CD4-positive, alpha-beta T cell treated with Interleukin-4 for 1 hour (primary cell): Measurements from ENCODE around the gene ERMARD.

Source experiments
- DNase-seq, 2 donors: peaks; one replicate each; pipeline ENCODE4 v3.0.0-alpha.2; 2020 to 2022

ERMARD gene

DNA sequence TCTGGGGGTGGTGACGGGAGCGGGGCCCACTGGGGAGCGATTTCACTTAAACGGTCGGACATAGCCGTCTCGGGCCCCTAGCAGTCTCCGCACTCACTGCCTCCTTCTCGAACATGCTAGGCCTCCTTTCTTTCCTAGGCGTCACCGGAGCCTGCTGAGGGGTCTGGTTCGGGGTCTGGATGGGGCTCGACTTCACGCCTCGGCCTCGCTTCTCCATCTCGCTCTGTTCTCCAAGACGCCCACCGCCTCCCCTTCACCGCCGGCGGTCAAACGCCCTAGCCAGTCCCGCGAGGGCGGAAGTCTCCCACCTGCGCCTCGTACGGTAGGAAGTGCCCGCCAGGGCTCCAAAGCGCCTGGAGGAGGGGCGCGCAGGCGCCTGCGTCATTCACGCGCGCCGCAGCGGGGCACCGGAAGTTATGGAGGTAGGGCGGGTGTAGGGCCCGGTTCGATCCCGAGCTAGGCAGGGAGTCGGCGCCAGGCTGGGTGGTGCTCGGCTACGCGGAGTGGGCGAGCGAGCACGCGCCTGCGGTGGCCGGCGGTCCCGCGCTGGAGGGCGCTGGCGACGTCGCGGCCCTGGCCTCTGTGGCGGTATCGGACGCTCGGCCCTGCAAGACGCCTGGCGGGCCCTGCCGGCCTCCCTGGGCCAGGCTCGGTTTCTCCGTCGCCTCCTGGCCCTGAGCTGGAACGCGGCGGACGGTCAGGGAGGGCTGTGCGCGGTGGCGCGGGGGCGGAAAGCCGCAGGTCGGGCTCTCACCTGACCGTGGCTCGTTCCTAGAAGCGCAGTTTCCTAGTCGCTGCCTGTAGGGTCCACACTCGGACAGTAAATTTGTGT lies at the start of gene ERMARD, which contains the start of gene DYNLT2:
Gene ERMARD, plus strand, starts transcription at position 381 of the 832 bp plus-strand sequence. Its CDS starts 36 bp downstream, at position 417.
Gene DYNLT2, minus strand, starts transcription at position 331 of the 832 bp plus-strand sequence. Its CDS starts 114 bp downstream, at position 217.
- peak; percentile 93 to 94 for DNase-seq

DNA sequence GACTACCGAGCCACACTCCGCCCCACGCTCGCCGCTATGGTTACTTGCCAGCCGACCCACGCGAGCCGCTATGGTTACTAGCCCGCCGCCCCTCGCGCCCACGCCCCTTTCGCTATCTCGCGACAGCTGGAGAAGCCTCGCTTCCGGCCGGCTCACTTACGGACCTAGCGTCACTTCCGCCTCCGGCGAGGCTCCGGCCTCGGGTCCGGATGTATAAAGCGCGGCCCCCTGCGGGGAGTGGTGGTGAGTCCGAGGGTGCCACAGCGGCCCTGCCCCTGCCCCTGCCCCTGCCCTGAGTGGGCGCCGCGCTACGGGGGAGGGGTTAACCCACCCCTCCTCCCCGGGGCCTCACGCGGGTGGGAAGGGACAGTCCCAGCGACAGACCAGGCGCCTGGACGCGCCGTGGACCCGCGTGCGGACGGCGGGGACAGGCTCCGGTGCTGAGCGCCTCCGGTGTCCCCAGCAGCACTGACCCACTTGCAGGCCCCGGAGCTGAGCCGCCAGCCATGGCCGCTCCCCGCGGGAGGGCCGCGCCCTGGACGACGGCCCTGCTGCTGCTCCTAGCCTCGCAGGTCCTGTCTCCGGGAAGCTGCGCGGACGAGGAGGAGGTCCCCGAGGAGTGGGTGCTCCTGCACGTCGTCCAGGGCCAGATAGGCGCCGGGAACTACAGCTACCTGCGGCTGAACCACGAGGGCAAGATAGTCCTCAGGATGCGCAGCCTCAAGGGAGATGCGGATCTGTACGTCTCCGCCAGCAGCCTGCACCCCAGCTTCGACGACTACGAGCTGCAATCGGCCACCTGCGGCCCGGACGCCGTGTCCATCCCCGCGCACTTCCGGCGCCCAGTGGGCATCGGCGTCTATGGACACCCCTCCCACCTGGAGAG lies 49.2 kb upstream of the ERMARD start, which contains the start of the genes C6orf120 and WDR27:
Gene C6orf120, plus strand, starts transcription at position 173 of the 886 bp plus-strand sequence. Its CDS starts 334 bp downstream, at position 507.
Gene WDR27, minus strand, starts transcription at position 76 of the 886 bp plus-strand sequence. CDS start 13,024 bp downstream, outside the sequence.
- DNase-seq, result peak; percentile 97

DNA sequence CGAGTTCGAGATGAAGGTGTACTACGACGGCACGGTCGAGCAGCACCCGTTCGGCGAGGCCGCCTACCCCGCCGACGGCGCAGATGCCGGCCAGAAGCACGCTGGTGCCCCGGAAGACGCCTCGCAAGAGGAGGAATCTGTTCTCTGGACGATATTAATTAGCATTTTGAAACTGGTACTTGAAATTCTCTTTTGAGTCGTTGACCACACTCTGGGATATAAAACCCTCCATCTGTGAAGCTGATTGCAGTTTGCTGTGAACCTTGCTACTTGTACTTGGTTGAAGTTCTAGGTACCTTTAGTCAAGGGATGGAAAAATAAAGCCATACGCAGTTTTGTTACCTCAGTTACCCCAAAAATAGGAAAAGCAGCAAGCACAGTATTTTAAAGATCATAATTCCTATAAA lies 48.6 kb upstream of the ERMARD start:
- no peak for DNase-seq

DNA sequence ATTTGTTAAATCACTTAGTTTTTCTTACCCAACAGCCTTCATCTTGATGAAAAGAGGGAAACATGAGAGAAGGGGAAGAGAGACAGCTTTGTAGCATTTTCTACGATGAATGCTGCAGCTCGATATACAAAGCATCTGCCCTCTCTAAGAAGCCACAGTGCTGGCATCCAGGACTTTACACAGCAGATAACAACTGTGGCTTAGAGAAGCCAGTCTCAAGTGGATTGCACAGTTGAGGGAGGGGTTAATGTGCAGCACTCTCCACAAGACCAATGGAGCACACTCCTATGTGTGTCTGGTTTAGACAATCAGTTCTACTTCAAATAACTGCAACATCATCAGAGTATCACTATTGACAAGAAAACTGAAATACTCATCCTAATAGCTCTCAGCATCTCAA lies 43.6 kb upstream of the ERMARD start:
- no peak for DNase-seq

DNA sequence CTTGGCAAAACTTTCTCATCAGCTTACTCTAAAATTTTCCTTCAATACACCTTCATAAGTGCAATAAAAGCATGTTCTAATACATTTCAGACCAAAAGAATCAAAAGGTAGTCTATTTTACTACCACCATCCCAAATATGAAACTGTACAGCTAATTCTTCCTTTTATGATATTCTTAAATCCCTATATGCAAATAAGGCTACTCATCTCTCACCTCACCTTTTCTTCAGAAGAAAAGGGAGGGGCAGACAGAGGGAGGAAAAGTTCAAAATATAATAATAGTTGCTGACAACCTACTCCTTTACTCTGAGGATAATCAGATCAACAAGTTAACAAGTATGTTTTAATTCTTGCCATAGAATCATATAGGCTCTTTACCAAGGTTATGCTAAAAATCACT lies 42.1 kb upstream of the ERMARD start:
- DNase-seq, result no peak

DNA sequence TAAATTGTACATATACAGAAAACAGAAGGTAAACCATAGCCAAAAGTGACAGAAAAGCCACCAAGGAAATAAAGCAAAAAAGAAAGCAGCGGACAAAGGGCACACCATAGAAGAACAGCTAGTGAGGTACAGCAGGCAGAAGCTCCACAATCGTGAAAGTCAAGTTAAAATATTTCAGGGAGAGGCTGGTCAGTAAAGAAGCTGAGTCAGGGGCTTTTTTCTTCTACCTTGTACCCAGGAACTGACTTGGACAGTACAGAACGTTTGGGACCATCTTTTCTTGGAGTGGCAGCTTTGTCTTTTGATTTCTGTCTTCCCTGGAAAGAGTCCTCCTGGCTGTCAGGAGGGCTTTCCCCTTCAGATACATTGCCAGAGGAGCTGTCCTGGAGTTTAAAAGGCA lies 41.4 kb upstream of the ERMARD start:
- no peak for DNase-seq

DNA sequence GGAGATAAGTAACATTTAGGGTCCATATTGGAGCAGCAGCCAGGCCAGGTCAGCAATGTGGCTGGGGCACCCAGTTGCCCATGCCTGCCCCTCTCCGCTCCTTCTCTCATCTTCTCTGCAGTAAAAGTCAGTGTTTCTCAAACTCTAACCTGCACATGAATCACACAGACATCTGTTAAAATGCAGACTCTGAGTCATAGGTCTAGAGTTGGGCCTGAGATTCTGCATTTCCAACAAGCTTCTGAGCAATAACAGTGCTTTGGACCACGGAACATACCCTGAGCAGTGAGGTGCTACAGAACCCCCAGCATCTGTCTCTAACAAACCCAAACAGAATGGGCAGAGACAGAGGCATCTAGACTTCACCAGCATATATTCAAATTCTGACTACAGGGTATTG lies 37.2 kb upstream of the ERMARD start:
- DNase-seq, result no peak

DNA sequence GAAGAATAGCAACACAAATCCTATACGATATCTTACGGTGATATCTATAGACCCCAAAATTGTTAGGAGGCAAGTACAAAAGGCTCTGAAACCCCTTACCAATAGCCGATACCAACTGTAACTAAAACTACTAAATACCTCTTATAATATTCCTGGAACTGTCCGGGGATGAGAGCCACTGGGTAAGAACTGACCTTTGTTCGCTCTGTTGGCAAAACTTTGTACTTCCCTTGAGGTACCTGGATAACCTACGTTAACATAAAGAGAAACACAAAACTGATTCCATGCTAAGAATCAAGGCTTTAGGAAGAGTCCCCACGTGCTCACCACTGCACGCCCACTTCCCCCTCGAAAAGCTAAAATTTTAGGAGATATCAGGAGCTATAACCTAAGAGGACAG lies 36.8 kb upstream of the ERMARD start:
- DNase-seq, result no peak

DNA sequence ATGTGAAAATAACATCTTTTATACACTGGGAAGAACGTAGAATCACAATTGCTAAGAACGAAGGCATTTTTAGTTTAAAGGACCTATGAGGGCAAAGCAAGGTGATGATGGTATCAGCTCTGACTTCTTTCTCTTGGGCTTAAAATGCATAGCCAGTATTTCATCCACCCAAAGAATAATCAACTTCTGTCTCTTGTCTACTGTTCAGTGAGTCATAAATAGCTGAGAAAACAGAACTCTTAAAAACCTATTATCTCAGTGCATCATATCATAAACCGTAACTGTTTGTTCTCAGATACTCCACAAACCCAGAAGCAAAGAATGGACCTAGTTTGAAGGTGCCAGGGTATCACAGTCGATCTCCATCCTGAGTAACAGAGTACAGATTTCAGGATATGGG lies 32.3 kb upstream of the ERMARD start:
- no peak for DNase-seq

DNA sequence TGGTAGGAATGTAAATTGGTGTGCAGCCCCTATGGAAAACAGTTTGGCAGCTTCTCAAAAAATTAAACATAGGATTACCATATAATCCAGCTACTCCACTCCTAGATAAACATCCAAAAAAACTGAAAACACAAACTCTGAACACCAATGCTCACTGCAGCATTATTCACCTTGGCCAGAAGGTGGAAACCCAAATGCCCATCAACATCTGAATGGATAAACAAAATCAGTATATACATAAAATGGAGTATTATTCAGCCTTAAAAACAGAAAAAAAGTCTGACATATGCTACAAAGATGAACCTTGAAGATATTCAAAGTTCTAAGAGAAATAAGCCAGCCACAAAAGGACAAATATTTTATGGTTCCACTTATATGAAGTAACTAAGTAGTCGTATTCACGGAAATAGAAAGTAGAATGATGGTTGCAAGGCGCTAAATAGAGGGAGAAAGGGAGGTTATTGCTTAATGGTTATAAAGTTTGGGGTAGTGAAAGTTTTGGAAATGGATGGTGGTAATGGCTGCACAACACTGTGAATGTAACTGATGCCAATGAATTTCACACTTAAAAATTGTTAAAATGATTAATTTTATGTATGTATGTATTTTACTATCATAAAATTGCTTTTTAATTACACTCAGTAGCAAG lies 31.1 kb upstream of the ERMARD start:
- peak in 1 of 2 donors; percentile 22 for DNase-seq

DNA sequence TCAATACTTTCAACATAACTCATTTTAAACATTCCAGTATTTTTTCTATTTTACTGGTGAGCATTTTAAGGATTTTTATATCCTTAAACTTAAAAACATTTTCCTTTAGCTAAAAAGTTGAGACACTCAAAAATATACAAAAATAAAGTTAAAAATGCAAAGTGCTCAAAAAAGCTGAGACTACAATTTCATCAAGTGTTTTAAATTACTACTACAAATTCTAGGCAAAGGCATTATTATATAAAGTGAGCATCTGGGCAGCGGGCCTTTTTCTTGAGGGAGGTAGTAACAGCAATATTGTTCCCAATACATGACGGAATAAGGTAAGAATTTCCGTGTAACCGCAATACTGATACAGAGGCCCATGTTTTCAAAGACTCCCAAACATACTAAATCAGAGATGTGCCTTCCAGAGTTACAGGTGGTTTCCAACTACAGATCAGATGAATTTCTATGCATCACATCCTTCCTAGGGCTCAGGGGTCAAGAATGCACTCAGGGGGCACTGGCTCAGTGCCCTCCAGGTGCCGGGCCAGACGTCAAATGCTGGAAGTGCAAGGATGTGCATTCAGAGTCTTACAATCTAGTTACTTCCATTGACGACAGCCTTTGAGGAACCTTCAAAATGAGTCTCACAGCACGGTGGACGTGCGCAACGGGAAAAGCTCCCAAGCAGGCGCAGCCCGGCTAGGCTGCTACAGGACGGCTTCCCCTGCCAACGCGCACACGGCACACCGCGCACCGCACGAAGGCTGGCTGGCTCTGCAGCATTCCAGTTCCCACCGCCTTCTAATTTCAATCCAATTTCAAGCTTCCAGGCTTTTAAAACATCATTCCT lies 28.8 kb upstream of the ERMARD start:
- DNase-seq, result peak; percentile 30 to 50

DNA sequence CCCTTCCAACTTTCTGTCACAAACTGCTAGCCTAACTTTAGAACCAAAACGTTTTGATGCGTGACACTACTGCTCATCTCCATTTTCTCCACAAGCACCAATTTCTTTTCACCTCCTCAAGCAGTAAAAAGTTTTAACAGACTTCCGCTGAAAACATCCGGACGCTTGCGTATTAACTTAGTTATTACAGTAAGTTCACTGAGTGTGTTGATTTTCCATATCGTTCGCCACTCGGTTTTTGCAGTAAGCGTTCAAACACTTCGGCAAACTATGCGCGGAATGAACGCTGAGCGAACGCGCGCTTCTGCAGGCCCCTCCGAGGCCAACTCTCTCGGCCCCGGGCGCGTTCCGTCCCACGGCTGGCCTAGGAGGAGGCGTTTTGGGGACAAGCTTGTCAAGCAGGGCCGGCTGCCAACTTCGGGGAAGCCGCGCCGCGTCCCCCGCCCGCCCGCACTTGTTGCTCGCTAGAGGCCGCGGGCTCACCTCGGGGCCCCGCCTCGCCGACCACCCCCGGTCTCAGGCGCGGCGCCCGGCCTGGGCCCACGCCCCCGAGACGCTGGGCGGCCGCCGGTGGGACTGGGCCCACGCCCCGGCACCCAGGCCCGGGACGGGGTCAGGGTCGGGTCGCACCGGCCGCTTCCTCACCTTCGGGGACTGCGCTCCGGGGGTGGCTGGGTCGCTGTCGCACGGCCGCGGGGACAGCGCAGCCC lies 28.1 kb upstream of the ERMARD start:
- peak; percentile 63 to 67 for DNase-seq

DNA sequence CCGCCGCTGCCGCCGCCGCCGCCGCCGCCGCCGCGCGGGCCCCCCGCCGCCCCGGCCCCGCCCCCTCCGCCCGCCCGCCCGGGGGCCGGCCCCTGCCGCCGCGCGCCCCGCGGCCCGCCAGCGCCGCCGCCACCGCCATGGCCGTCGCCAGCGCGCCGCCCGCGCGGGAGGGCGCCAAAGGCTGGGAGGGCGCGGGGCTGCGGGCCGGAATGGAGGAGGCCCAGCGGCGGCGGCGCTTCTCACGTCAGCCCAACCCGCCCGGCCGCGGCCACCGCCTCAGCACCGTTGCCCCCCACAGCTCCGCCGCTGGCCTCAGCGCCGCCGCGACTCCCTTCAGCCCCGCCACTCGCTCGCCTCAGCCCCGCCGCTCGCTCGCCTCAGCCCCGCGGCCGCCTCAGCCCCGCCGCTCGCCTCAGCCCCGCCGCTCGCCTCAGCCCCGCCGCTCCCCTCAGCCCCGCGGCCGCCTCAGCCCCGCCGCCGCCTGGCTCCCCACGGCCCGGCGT lies 27.4 kb upstream of the ERMARD start:
- peak; percentile 29 to 40 for DNase-seq

DNA sequence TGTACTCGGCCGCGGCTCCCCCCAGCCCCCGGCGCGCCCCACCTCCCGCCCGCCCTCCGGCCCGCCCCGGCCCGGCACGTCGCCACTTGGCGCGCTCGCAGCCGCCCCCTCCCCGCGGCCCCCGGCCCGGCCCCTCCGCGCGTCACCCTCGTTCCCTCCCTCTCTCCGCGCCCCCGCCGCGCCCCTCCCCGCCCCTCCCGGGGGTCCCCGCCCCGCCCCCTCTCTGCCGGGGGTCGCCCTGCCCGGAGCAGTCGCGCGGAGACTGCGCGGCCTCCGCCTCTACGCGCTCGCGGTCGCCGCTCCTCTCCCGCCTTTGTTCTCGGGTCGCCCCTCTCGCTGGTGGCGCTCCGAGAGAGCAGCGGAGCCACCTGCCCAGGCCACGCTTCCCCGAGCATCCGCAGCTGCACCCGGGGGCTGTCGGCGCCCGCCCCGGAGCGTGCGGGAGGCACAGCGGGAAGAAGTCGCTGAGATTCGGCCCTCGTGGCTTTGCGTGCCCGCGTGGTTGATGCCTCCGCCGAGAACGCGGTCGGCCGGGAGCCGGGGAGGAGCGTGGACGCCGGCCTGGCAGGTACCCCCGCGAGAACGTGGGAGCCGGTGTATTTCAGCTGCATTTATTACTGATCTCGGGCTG lies 26.8 kb upstream of the ERMARD start, which contains the start of gene PHF10:
Gene PHF10, minus strand, starts transcription at position 7 of the 631 bp plus-strand sequence. CDS start 569 bp downstream, outside the sequence.
- peak; percentile 65 to 79 for DNase-seq

DNA sequence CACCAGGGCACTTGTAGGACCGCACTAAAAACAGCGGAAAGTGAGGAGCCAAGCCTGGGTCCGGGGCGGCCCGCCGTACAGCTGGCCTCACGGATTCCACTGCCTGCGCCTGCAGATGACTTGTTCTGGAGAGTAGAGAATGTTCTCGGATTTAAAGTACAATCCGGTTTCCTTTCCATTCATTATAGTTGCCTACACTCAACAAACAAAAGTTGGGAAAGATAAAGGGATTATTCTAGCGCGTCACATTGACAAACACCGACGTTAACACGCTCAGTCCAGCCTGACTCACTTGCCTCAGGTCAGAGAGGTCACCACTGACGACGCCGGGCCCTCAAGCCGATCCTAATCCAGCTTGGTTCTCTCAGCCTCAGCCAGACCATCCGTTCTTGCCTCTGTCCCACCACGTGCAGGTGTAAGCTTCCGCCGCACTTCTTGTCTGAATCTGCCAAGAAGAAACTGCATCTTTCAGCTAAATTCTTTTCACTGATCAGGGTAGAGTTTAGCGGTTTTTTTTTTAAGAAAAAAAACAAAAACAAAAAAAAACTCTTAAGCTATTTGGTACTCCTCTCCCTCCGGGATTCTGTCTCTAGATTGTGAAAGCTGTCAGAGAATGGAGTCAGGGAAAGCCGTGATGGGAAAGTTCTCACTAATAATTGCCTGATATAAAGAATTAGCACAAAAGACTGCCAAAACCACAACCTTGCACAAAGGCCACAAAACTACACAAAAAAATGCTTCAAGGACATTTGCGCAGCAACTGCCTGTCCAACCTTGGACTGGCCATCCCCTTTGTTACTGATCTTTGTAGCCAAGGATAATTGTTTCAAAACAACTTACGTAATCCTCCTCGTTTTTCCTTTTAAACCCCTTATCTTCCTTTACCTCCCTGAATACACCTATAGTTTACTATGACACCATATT lies 26.0 kb upstream of the ERMARD start:
- DNase-seq, result peak in 1 of 2 donors; percentile 30

DNA sequence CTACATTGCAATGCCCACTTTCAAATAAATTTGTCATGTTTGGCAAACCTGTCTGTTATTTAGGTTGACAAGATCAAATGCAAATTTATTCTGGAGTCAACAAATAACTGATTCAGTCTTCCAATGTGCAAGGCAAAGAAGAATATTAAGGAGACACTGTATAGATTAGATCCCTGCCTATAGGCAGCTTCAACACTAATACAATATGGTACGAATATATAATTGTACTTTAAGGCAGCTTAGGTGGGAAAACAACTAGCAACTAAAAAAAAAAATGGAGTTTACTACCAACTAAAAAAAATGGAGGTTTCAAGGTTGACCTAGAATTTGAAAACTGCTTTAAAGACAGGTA lies 25.4 kb upstream of the ERMARD start:
- no peak for DNase-seq

DNA sequence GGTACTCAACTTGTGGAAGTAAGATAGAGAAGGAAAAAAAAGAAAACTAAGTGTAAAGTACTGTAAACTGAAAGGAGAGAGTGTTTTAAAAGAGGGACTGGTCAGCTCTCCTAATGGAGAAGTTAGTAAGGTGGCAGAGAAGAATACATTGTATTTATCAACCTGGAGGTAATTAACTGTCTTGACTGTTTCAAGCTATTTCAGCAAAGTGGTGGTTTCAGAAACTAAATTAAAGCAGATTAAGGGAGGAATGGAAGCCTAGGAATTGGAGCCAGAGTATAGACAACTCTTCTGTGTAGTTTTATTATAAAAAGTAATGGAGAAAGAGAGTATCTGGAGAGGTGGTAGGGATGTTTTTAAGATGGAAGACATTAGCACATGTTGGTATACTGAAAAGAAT lies 24.5 kb upstream of the ERMARD start:
- no peak for DNase-seq

DNA sequence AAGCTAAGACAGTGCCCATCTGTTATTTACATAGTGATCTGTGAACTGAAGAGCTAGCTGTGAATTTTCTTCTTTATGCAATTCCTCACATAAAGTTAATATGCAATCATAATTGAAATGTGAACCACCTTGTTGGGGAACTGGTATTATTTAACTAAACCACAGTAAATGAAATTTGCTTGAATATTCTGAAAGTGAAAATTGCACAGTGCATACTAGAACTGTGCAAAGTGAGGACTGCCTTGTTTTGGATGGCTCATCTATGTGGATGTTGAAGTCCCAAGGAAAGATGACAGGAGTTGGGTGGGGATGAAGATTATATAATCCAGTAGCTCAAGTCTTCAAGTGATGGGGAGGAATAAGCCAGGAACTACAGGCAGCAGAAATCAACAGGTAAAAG lies 21.5 kb upstream of the ERMARD start:
- no peak for DNase-seq
